HL-60 (cell line): ENCODE results near the gene MGAT5.

Source experiments
- DNase-seq, 2 experiments: peaks; one replicate each; pipeline ENCODE4 v3.0.0-alpha.2; 2010 to 2020; ENCODE audit warnings: low read depth in 1 of 2, low spot score in 1 of 2
- H3K27ac ChIP-seq: fragments of 250-450 bp; sonication (Bioruptor Pico); replicated peaks from 2 replicates; pipeline ENCODE4 v1.5.1; 2020; ENCODE audit warnings: mild to moderate bottlenecking, moderate library complexity
- H3K27me3 ChIP-seq: fragments of 250-450 bp; sonication (Bioruptor Pico); 2 replicates; pipeline ENCODE4 v1.5.1; 2021; ENCODE audit warnings: mild to moderate bottlenecking, moderate library complexity; ENCODE audit not compliant: insufficient read depth, poor library complexity, severe bottlenecking
- H3K4me3 ChIP-seq: replicated peaks from 2 replicates; pipeline ENCODE4 v1.5.1; 2011; ENCODE audit warnings: mild to moderate bottlenecking, control low read depth, low read length; ENCODE audit not compliant: insufficient read depth
- CTCF ChIP-seq: IDR thresholded peaks from one replicate; pipeline ENCODE4 v1.5.1; 2011; ENCODE audit warnings: low read length, control low read depth, inconsistent platforms; ENCODE audit not compliant: insufficient read depth
- GABPA ChIP-seq: IDR thresholded peaks from 2 replicates; pipeline ENCODE4 v1.6.1; 2012; ENCODE audit warnings: low read depth
- POLR2AphosphoS5 ChIP-seq: IDR thresholded peaks from 2 replicates; pipeline ENCODE4 v1.6.1; 2012; ENCODE audit warnings: low read depth
- REST ChIP-seq: IDR thresholded peaks from 2 replicates; pipeline ENCODE4 v1.6.1; 2012; ENCODE audit warnings: low read depth; ENCODE audit not compliant: insufficient replicate concordance
- SPI1 ChIP-seq: IDR thresholded peaks from 2 replicates; pipeline ENCODE4 v1.6.1; 2012; ENCODE audit warnings: low read depth, mild to moderate bottlenecking, borderline replicate concordance

The MGAT5 gene

GRCh38 chr2:134466141-134466540 lies 212.3 kb downstream of the MGAT5 start:
- no peak for TF ChIP-seq CTCF
- TF ChIP-seq GABPA, result no peak
- no peak overlapping the region for H3K27ac ChIP-seq
- no peaks in the 10 kb centered on the region for H3K27me3 ChIP-seq
- H3K4me3 ChIP-seq, result no peak overlapping the region
- DNase-seq, result no peak

DNA sequence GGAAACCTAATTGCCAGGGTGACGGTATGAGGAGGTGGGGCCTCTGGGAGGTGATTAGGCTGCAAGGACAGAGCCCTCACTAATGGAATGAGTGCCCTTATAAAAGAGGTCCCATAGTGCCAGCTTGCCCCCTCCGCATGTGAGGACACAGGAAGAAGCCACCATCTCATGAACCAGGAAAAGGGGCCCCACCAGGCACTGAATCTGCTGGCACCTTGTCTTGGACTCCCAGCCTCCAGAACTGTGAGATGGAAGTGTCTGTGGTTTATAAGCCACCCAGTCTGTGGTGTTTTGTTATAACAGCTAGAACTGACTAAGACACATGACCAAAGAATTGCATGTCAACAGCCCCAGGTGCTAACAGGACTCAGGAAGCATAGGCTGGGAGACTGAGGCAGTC lies 214.3 kb downstream of the MGAT5 start:
- TF ChIP-seq POLR2AphosphoS5, result no peak
- TF ChIP-seq CTCF, result no peak
- TF ChIP-seq REST, result no peak
- TF ChIP-seq GABPA, result no peak
- TF ChIP-seq SPI1, result no peak
- Histone ChIP-seq H3K27me3 (peaks cover 4% of the 10 kb centered on the region), H3K4me3 (no peak overlapping the region), H3K27ac (no peak overlapping the region)
- DNase-seq, result no peak

- peaks cover 4% of the 10 kb centered on the region for H3K27me3 ChIP-seq
- H3K4me3 ChIP-seq, result no peak overlapping the region
- TF ChIP-seq POLR2AphosphoS5 (no peak), REST (no peak), CTCF (no peak), GABPA (no peak), SPI1 (no peak)
- H3K27ac ChIP-seq, result no peak overlapping the region
- no peak for DNase-seq
Observed at GRCh38 chr2:134468776-134469175, 214.9 kb downstream of the MGAT5 start.

- TF ChIP-seq CTCF, result no peak
- no peak for TF ChIP-seq POLR2AphosphoS5
- TF ChIP-seq GABPA, result no peak
- no peak for TF ChIP-seq SPI1
- TF ChIP-seq REST, result no peak
- Histone ChIP-seq H3K27me3 (peaks cover 4% of the 10 kb centered on the region), H3K4me3 (no peak overlapping the region), H3K27ac (no peak overlapping the region)
- DNase-seq, result no peak
Observed at GRCh38 chr2:134469516-134470115, 215.7 kb downstream of the MGAT5 start.
